Psoas muscle (tissue), 8 donors: ENCODE results near the gene LBR. TPM values are rescaled to one million over a fixed set of nuclear protein-coding genes. Genes with fewer than 3 reads are reported as not detected.

Experiments
- ATAC-seq, 4 donors: fragments of 200-7000 bp; cut with Tn5 transposase; one replicate each; pipeline ENCODE4 v1.9.1; 2020; ENCODE audit warnings: moderate library complexity in 3 of 4, mild to moderate bottlenecking in 2 of 4
- DNase-seq, 2 donors: peaks; one replicate each; pipeline ENCODE4 v3.0.0-alpha.2; 2020
- H3K27ac ChIP-seq: fragments of 200-600 bp; one replicate; pipeline ENCODE4 v1.8.0; 2022
- H3K27me3 ChIP-seq, 3 donors: fragments of 200-600 bp in 1 of 3; one replicate each; pipeline versions ENCODE4 v1.6.1 to v1.8.0; 2013 to 2022; ENCODE audit warnings: low read length in 2 of 3, mild to moderate bottlenecking in 2 of 3, moderate library complexity in 1 of 3; ENCODE audit not compliant: insufficient read depth in 3 of 3
- H3K36me3 ChIP-seq, 2 donors: fragments of 200-600 bp in 1 of 2; one replicate each; pipeline versions ENCODE4 v1.6.1 to v1.8.0; 2013 to 2022; ENCODE audit warnings: low read depth in 1 of 2, mild to moderate bottlenecking in 1 of 2, moderate library complexity in 1 of 2; ENCODE audit not compliant: insufficient read depth in 1 of 2
- H3K4me1 ChIP-seq: fragments of 200-600 bp; one replicate; pipeline ENCODE4 v1.8.0; 2022
- H3K4me3 ChIP-seq: fragments of 200-600 bp; one replicate; pipeline ENCODE4 v1.8.0; 2022; ENCODE audit warnings: mild to moderate bottlenecking
- H3K9me3 ChIP-seq: fragments of 200-600 bp; one replicate; pipeline ENCODE4 v1.8.0; 2022
- WGBS, 3 donors: extraction: QIAGEN DNeasy Blood & Tissue Kit; methylation state at CpG; one replicate each; pipeline versions ENCODE4 v1.1.6 to v1.1.7; 2013; 5-methylcytosine and 5-hydroxymethylcytosine counted together
- intact Hi-C, 2 donors: fragments of 100-400 bp; cut with DNase I; formaldehyde crosslinking; loops; one replicate each; pipeline versions ENCODE4 v1.11.0 to v1.14.2; 2022
- polyA plus RNA-seq, 3 donors: library from polyadenylated mRNA; stranded (reverse); fragments of 200-250 nt; gene quantifications; one replicate each; pipeline ENCODE4 v1.2.3, GENCODE V29; 2013
- total RNA-seq, 4 donors: library from RNA; stranded (reverse); fragmentation: NEBNext Ultra II Directional in 2 of 4; extraction: Animal tissue kit (Norgen Biotek cat#: 25700) in 2 of 4; gene quantifications; one replicate each; pipeline versions ENCODE4 v1.2.1 to v1.2.4, GENCODE V29; 2021 to 2023
- TF ChIP-seq, protein P1 (sequence below): fragments of 200-600 bp; IDR thresholded peaks from one replicate; pipeline ENCODE4 v1.8.0; 2022; ENCODE audit warnings: antibody characterized with exemption
- donor health status: healthy with polysubstance abuse.
- donor health status: DM: no; HTN: no; CAD: no; lungs with moderate emphysema.
- donor health status: Bipolar disorder and iron deficiency.
- donor health status: healthy.
- donor health status: DM: yes; HTN: yes; CAD: no.
- donor health status: DM: no; HTN: no; CAD: no.
- donor health status: DM: no; HTN: no; CAD: no.
- donor health status: DM: yes; HTN: yes; CAD: no.

The LBR gene
- total and polyA plus RNA-seq, 7 donors, result 6.8 to 22.8 (median 14.6) TPM

DNA sequence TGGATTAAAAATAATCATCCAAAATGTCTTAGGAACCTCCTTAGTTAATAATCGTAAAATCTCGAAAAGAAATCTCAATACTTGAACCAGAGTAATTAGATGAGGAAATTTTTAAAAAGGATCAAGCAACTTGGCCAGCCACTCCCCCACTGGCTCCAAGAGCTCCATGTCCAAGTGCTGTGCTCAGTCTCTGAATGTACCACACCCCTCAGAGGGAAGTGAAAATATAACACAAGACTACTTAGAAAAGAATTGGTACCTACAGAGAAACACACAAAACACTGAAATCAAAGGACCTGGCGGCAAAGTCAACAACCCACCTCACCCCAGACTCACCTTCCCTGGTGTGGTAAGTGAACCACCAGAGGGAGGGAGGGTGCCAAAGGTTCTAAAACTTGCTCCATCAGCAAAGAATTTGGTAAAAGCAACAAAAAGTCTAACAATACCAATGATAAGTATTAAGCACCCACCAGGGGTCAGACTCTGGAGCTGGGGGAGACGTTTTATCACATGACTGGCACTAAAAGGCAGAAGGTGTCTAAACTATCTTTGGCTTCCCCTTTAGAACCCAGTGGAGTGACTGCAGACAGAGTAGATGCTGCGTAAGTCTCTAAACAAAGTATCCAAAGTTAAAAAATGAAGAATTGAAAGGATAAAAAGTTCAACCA lies 14.0 kb downstream of the LBR start:
- DNase-seq (no peak), ATAC-seq (no peak)
- intact Hi-C loops, result no loop called here
- H3K27ac ChIP-seq, result no peak overlapping the region
- no peaks in the 10 kb centered on the region for H3K4me1 ChIP-seq
- peaks cover 6 to 94% of the 10 kb centered on the region in 2 donors for H3K36me3 ChIP-seq
- no peaks in the 10 kb centered on the region for H3K27me3 ChIP-seq
- WGBS, 3 donors, result 91 to 94% (median 93%) methylated on average over 5 of the region's 5 CpGs
- no peak overlapping the region for H3K4me3 ChIP-seq
- H3K9me3 ChIP-seq, result no peaks in the 10 kb centered on the region
- TF ChIP-seq, protein P1, sequence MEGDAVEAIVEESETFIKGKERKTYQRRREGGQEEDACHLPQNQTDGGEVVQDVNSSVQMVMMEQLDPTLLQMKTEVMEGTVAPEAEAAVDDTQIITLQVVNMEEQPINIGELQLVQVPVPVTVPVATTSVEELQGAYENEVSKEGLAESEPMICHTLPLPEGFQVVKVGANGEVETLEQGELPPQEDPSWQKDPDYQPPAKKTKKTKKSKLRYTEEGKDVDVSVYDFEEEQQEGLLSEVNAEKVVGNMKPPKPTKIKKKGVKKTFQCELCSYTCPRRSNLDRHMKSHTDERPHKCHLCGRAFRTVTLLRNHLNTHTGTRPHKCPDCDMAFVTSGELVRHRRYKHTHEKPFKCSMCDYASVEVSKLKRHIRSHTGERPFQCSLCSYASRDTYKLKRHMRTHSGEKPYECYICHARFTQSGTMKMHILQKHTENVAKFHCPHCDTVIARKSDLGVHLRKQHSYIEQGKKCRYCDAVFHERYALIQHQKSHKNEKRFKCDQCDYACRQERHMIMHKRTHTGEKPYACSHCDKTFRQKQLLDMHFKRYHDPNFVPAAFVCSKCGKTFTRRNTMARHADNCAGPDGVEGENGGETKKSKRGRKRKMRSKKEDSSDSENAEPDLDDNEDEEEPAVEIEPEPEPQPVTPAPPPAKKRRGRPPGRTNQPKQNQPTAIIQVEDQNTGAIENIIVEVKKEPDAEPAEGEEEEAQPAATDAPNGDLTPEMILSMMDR, result no peak

DNA sequence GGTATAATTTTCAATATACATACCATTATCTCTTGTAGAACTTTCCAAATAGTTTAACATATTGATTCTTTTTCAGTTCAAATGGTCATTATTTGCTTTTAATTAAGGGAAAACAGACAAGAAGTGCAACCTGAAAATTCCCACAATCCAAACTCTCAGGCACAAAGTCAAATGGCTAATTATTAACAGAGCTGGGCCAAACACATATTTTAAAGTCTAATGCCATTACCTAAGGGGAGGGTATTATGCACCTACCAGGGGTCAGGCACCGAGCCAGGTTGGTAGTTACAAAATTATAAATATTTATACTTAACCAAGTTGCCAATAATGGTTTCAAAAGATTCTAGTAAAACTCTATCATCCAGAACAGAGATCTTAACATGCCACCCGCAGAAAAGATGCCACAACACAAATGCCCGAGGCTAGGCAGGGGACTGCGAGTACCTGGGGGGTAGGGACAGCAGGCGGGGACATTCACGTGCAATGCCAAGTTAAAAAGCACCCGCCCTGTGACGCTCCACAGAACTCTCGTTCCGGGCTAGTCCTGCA lies 15.0 kb downstream of the LBR start:
- intact Hi-C loops, result no loop called here
- Histone ChIP-seq H3K36me3 (peaks cover 3 to 92% of the 10 kb centered on the region in 2 donors), H3K9me3 (no peaks in the 10 kb centered on the region), H3K4me3 (no peak overlapping the region), H3K27ac (no peak overlapping the region), H3K4me1 (no peaks in the 10 kb centered on the region), H3K27me3 (no peaks in the 10 kb centered on the region)
- no peak for ATAC-seq
- 89 to 92% (median 92%) methylated on average over 10 of the region's 10 CpGs for WGBS, 3 donors
- TF ChIP-seq, protein P1, result no peak
- DNase-seq, result no peak

DNA sequence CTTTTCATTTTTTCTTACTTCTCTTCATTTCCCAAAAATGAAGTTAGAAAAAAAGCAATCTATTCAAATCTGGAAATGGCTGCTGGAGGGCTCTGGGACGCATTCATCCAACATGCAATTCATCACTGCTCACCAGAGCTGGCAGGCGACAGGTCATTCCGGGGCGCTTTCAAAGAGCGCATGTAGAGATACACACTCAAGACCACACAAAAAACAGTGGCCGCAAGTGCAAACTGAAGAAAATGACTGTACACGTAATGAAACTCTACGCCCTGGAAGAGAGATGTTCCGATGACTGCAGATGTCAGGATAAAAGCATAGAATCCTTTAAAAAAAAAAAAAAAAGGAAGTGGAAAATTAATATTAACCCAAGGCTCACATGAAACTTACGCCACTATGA lies 15.5 kb downstream of the LBR start:
- Histone ChIP-seq H3K4me3 (no peak overlapping the region), H3K9me3 (no peaks in the 10 kb centered on the region), H3K27me3 (no peaks in the 10 kb centered on the region), H3K36me3 (peaks cover 3 to 92% of the 10 kb centered on the region in 2 donors), H3K4me1 (no peaks in the 10 kb centered on the region), H3K27ac (no peak overlapping the region)
- intact Hi-C loops, result no loop called here
- TF ChIP-seq, protein P1, result no peak
- ATAC-seq (no peak), DNase-seq (no peak)
- 96 to 97% (median 96%) methylated on average over 10 of the region's 10 CpGs for WGBS, 3 donors

DNA sequence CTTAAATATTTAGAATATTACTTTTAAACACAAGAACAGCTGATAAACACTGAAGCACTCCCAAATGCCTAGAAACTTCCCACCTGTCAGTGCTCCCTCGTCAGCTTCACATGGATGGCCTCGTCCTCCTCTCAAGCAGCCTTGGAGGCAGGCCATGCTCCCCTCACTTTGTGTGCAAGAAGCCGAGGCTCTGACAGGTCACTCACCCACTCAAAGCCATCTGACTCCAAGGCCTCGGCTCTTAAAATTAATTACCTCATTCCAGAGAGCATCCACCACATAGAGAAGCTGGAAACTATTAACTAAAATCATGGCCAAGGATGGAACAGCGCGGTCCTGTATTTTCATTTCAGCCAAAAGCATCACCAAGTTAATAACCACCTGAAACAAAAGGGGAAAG lies 17.8 kb downstream of the LBR start:
- H3K4me1 ChIP-seq, result no peaks in the 10 kb centered on the region
- TF ChIP-seq, protein P1, result no peak
- DNase-seq, result no peak
- peaks cover 3 to 91% of the 10 kb centered on the region in 2 donors for H3K36me3 ChIP-seq
- 82 to 86% (median 84%) methylated on average over 6 of the region's 6 CpGs for WGBS, 3 donors
- intact Hi-C loops, result no loop called here
- no peak overlapping the region for H3K4me3 ChIP-seq
- H3K9me3 ChIP-seq, result no peaks in the 10 kb centered on the region
- no peak for ATAC-seq
- no peak overlapping the region for H3K27ac ChIP-seq
- H3K27me3 ChIP-seq, result no peaks in the 10 kb centered on the region

DNA sequence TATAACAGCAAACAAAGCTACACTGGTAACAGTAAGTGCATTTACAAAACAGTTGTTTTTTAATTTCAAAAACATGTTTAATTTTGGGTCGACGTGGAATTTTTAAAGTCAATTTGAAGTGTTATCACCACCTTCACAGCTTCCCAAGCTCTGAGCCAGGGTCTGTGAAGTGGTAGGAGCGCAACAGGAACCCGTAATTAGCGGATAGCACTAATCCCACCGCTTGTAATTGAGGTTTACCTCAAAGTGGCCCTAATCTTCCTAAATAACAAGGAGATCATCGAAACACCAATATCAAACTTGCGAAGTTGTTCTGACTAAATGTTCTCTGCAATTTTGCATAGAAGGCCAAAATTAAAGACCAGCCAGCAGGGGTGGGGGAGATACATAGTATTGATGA lies 18.8 kb downstream of the LBR start:
- intact Hi-C loops, result no loop called here
- Histone ChIP-seq H3K27ac (no peak overlapping the region), H3K27me3 (no peaks in the 10 kb centered on the region), H3K9me3 (no peaks in the 10 kb centered on the region), H3K4me3 (no peak overlapping the region), H3K36me3 (peaks cover 3 to 91% of the 10 kb centered on the region in 2 donors), H3K4me1 (no peaks in the 10 kb centered on the region)
- TF ChIP-seq, protein P1, result no peak
- ATAC-seq (no peak), DNase-seq (no peak)
- WGBS, 3 donors, result 85 to 87% (median 86%) methylated on average over 8 of the region's 8 CpGs
